ENCODE results near the gene ANKRD11. TPM values are rescaled to one million over a fixed set of nuclear protein-coding genes. Genes with fewer than 3 reads are reported as not detected.
"Not testable (repeated sequence)": the region's sequence is repeated elsewhere in the genome, so short reads cannot be mapped to it uniquely, and the experiment has no call there.

Gene ANKRD11
- total RNA-seq, 1 experiment from 2014 or later, result 99.4 TPM

GRCh38 chr16:89308391-89309333 is 181.7 kb downstream of the ANKRD11 start:
- ATAC-seq (no peak), DNase-seq (ENCODE audit: low read depth, low spot score) (no peak)
- H3K4me1 ChIP-seq (ENCODE audit: control insufficient read depth, insufficient read depth, low read length), result peaks cover 5% of the 10 kb centered on the region
- BruUV-seq (replicated peaks), result no TSS peak
- TF ChIP-seq SIN3A (IDR thresholded peaks at IDR 0.05; ENCODE audit: borderline replicate concordance, insufficient read depth, low read depth, low read length), result no peak
- TF ChIP-seq CTCF (IDR thresholded peaks at IDR 0.05), result no peak; the same call in 1 of the 2 replicates
- TF ChIP-seq TCF7L2 (IDR thresholded peaks at IDR 0.05; ENCODE audit: low read depth, low read length), result no peak
- TF ChIP-seq POLR2AphosphoS5 (IDR thresholded peaks at IDR 0.05; ENCODE audit: low read depth, low read length), result no peak
- no peak for TF ChIP-seq REST (IDR thresholded peaks at IDR 0.05; ENCODE audit: insufficient read depth in 1 of 2, low read depth in 2 of 2, low read length in 1 of 2)
- no peak overlapping the region for H3K27ac ChIP-seq (ENCODE audit: low read length)
- ChIA-PET CTCF (no interaction called here), POLR2A (no interaction called here)
- H3K36me3 ChIP-seq (ENCODE audit: control insufficient read depth, insufficient read depth, low read length), result peaks cover 4% of the 10 kb centered on the region; the same call in 1 of the 2 replicates
- in situ Hi-C loops (cut with HindIII; ENCODE audit: low pct_unique_long_range_greater_than_20kb, low sequenced_read_pairs) (no loop called here), intact Hi-C loops (cut with micrococcal nuclease; ENCODE audit: unreplicated experiment) (no loop called here)
- no peaks in the 10 kb centered on the region for H3K9me3 ChIP-seq (ENCODE audit: control insufficient read depth, insufficient read depth, low read depth, low read length)
- H3K4me3 ChIP-seq (ENCODE audit: low read depth in 2 of 2, low read length in 2 of 2), result no peak overlapping the region
- H3K27me3 ChIP-seq (ENCODE audit: control insufficient read depth, insufficient read depth, low read length), result no peaks in the 10 kb centered on the region

GRCh38 chr16:89307421-89307805 is 182.9 kb downstream of the ANKRD11 start:
- CTCF ChIA-PET, result no interaction called here
- peaks cover 4% of the 10 kb centered on the region; the same call in 1 of the 2 replicates for H3K36me3 ChIP-seq (ENCODE audit: control insufficient read depth, insufficient read depth, low read length)
- peaks cover 5% of the 10 kb centered on the region for H3K4me1 ChIP-seq (ENCODE audit: control insufficient read depth, insufficient read depth, low read length)
- H3K9me3 ChIP-seq (ENCODE audit: control insufficient read depth, insufficient read depth, low read depth, low read length), result no peaks in the 10 kb centered on the region
- BruUV-seq (replicated peaks), result no TSS peak
- POLR2A ChIA-PET, result no interaction called here
- ATAC-seq (no peak), DNase-seq (ENCODE audit: low read depth, low spot score) (no peak)
- intact Hi-C loops (cut with micrococcal nuclease; ENCODE audit: unreplicated experiment) (no loop called here), in situ Hi-C loops (cut with HindIII; ENCODE audit: low pct_unique_long_range_greater_than_20kb, low sequenced_read_pairs) (no loop called here)
- H3K27me3 ChIP-seq (ENCODE audit: control insufficient read depth, insufficient read depth, low read length), result no peaks in the 10 kb centered on the region
- no peak for TF ChIP-seq REST (IDR thresholded peaks at IDR 0.05; ENCODE audit: insufficient read depth in 1 of 2, low read depth in 2 of 2, low read length in 1 of 2)
- TF ChIP-seq TCF7L2 (IDR thresholded peaks at IDR 0.05; ENCODE audit: low read depth, low read length), result no peak
- no peak for TF ChIP-seq SIN3A (IDR thresholded peaks at IDR 0.05; ENCODE audit: borderline replicate concordance, insufficient read depth, low read depth, low read length)
- TF ChIP-seq CTCF (IDR thresholded peaks at IDR 0.05), result no peak
- no peak for TF ChIP-seq POLR2AphosphoS5 (IDR thresholded peaks at IDR 0.05; ENCODE audit: low read depth, low read length)
- H3K27ac ChIP-seq (ENCODE audit: low read length), result no peak overlapping the region
- no peak overlapping the region for H3K4me3 ChIP-seq (ENCODE audit: low read depth in 2 of 2, low read length in 2 of 2)

GRCh38 chr16:89306457-89307420 is 183.6 kb downstream of the ANKRD11 start:
- H3K27ac ChIP-seq (ENCODE audit: low read length); H3K36me3 ChIP-seq (ENCODE audit: control insufficient read depth, insufficient read depth, low read length); H3K27me3 ChIP-seq (ENCODE audit: control insufficient read depth, insufficient read depth, low read length); ATAC-seq; H3K4me3 ChIP-seq (ENCODE audit: low read depth in 2 of 2, low read length in 2 of 2); DNase-seq (ENCODE audit: low read depth, low spot score); intact Hi-C loops (cut with micrococcal nuclease; ENCODE audit: unreplicated experiment); H3K9me3 ChIP-seq (ENCODE audit: control insufficient read depth, insufficient read depth, low read depth, low read length); CTCF ChIA-PET; BruUV-seq (replicated peaks); in situ Hi-C loops (cut with HindIII; ENCODE audit: low pct_unique_long_range_greater_than_20kb, low sequenced_read_pairs); POLR2A ChIA-PET: not testable (repeated sequence)
- peaks cover 12% of the 10 kb centered on the region for H3K4me1 ChIP-seq (ENCODE audit: control insufficient read depth, insufficient read depth, low read length)

All from Panc1 (cell line).